22Rv1 (cell line): Measurements from ENCODE around the gene GLRA2.
"Not testable (repeated sequence)": the region's sequence is repeated elsewhere in the genome, so short reads cannot be mapped to it uniquely, and the experiment has no call there.

ENCODE experiments used
- H3K27ac ChIP-seq: fragments of 450-650 bp; 2 replicates; pipeline ENCODE4 v1.5.1; 2017
- ZFX ChIP-seq: fragments of 450-650 bp; IDR thresholded peaks from 2 replicates; pipeline ENCODE4 v1.6.1; 2017; ENCODE audit warnings: antibody characterized with exemption, borderline replicate concordance
- TF ChIP-seq, protein P1 (sequence below): fragments of 450-650 bp; IDR thresholded peaks from 2 replicates; pipeline ENCODE4 v1.5.1; 2017; ENCODE audit warnings: mild to moderate bottlenecking

GLRA2 gene

DNA sequence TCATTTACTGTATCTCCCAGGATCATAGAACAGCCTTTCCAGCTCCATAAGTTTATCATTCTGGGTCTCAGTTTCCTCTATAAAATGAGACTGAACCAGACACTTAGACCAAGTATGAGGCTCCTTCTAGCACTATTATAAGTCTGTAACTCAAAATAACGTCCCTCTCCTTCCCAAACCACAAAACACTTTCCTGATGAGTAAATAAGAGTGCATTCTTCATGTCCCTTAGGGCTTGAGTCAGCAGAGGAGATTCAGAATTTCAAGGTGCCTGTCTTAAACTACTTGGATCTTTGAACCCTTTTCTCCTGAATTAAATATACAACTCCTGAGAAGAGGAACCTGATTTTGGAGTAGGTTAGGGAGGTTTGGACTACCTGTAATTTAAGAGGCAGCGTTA is 62.6 kb downstream of the GLRA2 start:
- no peak for TF ChIP-seq ZFX
- TF ChIP-seq, protein P1, sequence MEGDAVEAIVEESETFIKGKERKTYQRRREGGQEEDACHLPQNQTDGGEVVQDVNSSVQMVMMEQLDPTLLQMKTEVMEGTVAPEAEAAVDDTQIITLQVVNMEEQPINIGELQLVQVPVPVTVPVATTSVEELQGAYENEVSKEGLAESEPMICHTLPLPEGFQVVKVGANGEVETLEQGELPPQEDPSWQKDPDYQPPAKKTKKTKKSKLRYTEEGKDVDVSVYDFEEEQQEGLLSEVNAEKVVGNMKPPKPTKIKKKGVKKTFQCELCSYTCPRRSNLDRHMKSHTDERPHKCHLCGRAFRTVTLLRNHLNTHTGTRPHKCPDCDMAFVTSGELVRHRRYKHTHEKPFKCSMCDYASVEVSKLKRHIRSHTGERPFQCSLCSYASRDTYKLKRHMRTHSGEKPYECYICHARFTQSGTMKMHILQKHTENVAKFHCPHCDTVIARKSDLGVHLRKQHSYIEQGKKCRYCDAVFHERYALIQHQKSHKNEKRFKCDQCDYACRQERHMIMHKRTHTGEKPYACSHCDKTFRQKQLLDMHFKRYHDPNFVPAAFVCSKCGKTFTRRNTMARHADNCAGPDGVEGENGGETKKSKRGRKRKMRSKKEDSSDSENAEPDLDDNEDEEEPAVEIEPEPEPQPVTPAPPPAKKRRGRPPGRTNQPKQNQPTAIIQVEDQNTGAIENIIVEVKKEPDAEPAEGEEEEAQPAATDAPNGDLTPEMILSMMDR: no peak
- H3K27ac ChIP-seq: no peak overlapping the region

DNA sequence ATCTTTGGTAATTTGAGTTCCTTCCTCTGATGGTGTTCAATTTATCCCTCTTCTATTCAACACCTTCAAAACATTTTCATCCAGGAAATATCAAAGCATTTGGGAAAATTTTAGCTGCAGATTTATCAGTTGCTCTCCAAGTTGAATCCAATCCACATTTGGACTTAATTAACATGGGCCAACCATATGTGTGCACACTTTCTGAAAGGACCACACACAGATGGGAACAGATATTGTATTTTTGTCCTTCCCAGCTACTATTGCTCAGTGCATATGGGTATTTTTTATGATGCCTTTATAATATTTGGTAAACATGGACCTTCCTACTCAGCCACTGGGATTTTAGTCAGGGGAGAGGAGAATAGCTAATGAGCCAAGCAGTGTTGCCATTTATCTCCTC is 65.2 kb downstream of the GLRA2 start:
- TF ChIP-seq ZFX: no peak
- TF ChIP-seq, protein P1: no peak
- no peak overlapping the region for H3K27ac ChIP-seq

DNA sequence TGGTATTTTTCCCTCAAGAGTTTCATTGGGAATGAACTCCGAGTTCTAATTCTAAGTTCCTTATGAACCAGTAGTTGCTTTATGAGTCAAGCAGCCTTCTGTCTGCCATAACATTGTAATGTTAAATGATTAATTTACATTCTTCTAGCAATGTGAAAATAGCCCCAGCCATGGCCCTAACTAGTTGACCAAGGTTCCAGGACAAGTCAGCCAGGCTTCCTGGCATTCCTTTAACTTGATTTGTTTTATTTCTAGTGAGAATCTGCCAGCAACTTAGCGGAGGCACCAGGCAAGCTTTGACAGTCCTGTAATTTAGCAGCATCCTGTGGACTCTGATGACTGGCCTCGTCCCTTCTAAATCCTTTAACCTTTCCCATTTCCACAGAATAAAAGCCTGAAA is 69.0 kb downstream of the GLRA2 start:
- H3K27ac ChIP-seq: no peak overlapping the region
- no peak for TF ChIP-seq ZFX
- TF ChIP-seq, protein P1: no peak

DNA sequence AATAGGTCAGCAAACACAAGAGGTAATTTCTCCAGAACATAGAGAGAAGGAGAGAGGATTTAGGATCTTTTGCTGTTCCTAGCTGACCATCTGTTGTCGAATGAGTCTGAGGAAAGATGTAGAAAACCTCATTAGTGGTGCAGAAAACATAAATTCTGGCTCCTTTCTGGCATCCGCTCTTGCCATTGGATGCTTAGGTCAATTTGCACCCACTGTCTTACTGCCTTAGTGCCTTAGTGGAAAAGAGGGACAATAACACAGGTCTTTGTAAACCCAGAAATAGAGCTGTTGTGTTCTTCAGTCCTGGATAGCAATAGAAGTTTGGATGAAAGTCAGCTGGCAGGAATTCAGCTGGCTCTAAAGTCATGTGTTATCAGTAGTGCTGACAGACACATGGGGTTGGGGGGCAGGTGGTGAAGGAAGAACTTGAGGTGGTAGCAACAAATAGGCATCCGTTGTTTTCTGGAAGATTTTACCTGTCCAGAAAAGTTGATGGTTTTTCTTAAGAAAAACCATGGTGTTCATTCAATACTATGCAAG is 78.2 kb downstream of the GLRA2 start:
- TF ChIP-seq, protein P1: no peak
- no peak for TF ChIP-seq ZFX
- no peak overlapping the region for H3K27ac ChIP-seq

DNA sequence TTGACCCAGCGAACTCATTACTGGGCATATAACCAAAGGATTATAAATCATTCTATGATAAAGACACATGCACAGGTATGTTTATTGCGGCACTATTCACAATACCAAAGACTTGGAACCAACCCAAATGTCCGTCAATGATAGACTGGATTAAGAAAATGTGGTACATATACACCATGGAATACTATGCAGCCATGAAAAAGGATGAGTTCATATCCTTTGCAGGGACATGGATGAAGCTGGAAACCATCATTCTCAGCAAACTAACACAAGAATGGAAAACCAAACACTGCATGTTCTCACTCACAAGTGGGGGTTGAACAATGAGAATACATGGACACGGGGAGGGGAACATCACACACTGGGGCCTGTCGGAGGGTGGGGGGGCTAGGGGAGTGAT is 83.1 kb downstream of the GLRA2 start:
- not testable (repeated sequence) for H3K27ac ChIP-seq

DNA sequence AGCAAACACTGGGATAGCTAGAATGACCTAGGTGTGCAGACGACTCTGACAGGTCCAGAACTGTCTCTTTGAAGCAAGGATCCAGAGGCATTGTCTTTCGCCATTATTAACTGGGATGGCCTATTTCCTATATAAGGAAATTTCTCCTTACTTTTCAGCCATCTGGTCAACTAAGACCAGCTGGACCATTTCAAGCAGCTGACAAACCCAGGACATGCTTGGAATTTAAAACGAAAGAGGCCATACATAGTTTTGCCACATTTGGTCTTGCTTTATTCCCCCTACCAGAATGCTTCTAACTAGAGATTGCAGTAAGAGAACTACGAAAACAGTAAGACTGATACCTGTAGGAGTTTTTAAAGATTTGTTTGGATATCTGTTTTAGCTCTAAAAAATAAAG is 87.0 kb downstream of the GLRA2 start:
- H3K27ac ChIP-seq: no peak overlapping the region

DNA sequence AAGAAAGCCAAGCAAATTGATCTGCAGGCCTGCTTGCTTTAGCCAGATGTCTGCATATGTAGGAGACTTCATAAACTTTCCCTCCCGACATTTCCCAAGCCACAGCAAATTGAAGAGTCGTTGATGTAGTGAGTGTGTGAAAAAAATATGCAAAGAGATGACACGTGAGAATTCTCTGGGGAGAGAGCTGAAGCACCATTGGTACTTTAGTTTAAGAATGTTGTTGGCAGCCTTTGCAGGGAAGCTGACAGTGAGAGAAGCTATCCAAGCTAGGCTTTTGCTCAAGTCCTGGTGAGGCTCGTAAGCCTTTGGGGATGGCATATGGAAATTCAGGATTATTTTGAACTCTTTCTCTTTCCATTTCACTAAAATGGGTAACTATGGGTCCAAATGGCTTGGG is 87.5 kb downstream of the GLRA2 start:
- no peak overlapping the region for H3K27ac ChIP-seq
- no peak for TF ChIP-seq ZFX
- TF ChIP-seq, protein P1: no peak

More for the DNA sequence above, 87.0 kb downstream of the GLRA2 start:
- no peak for TF ChIP-seq ZFX
- TF ChIP-seq, protein P1: no peak

DNA sequence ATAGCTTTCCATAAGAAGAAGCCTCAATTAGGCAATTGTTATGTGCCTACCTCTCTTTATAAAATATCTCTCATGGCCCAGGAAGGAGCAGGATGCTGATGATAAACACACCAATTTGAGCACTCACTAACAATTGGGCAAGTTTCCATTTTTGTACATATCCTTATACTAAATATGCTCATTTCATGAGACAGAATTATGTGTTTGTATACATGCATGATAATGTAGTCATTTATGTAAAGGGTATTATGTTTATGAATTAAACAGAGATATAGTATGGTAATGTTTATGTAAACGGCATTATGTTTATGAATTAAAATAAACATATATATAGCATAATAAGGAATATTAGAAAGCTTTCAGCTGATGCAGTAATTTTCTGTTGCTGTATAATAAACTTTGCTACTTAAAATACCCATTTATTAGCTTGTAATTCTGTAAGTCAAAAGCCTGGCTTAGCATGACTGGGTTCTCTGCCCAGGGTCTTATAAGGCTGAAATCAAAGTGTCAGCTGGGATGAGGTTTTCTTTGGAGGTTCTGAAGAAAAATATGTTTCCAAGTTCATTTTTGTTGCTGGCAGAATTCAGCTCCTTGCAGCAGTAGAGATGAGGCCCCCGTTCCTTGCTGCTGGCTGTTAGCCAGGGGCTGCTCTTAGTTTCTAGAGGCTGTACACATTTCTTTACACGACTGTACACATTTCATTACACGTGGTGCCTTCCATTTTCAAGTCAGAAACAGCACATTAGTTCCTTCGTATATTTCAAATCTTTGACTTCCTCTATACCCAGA is 89.0 kb downstream of the GLRA2 start:
- TF ChIP-seq ZFX: no peak
- TF ChIP-seq, protein P1: no peak
- H3K27ac ChIP-seq: no peak overlapping the region
